Fibroblast of skin of back (primary cell): Measurements from ENCODE around the gene ZC3H12C.

ENCODE experiments used
- DNase-seq: peaks from one replicate; pipeline ENCODE4 v3.0.0-alpha.2; 2013

The ZC3H12C gene

DNA sequence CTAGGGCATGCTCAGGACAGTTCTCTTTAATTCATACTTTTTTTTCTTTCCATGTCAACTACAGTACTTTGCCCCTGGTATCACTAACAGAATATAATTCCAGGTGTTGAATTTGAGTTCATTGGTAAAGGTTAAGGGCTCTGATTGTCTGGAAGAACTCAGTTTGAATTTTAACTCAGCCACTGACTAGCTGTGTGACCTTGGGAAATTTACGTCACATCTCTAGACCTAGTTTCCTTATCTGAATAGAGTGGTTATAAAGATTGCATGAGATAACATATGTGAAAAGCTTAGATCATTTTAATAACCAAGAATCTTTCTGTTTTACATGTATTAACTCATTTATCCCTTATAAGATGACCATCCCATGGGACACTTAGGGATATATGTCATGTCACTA is 15.8 kb upstream of the ZC3H12C start:
- no peak for DNase-seq

- peak; percentile 76 for DNase-seq
Measured at GRCh38 chr11:110077831-110078325, 15.3 kb upstream of the ZC3H12C start.

DNA sequence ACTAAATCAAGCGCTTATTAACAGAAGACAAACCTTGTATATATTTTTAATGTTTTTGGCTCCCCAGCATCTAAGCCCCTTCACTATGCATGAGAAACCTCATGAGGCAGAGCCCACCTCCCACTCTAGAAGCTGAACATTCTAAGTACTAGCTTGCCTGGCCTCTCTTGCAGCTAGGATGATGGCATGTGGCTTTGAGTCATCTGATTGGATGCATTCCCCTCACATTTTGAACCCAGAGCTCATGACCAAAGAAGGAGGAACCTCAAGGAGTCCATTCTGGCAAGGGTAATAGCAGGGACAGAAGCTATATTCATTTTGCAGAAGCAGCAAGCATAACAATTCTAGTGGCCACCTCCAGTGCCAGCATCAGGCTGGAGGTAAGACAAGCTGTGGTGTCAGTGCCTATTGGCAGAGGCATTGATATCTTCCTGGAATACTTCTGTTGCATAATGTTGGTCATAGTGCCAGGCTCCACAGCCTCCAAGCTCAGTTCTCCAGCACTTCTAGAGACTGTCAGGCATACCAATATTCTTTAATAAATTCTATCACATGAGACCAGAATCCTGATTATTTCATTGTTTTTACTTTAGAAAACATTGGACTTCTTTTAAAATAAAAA is 14.2 kb upstream of the ZC3H12C start:
- no peak for DNase-seq

DNA sequence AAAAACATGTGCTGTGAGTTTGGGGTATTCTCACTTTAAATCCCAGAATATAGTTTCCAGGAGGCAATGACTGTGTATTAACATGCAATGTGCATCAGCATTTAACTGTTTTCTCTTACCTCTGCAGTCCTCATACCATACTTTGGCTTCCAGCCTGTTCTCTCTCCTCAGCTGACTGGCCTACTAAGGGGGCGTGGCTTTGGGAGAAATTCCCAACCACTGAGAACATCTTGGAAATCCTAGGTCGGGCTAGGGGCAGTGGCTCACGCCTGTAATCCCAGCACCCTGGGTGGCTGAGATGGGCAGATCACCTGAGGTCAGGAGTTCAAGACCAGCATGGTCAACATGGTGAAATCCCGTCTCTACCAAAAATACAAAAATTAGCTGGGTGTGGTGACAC is 13.5 kb upstream of the ZC3H12C start:
- DNase-seq: no peak

DNA sequence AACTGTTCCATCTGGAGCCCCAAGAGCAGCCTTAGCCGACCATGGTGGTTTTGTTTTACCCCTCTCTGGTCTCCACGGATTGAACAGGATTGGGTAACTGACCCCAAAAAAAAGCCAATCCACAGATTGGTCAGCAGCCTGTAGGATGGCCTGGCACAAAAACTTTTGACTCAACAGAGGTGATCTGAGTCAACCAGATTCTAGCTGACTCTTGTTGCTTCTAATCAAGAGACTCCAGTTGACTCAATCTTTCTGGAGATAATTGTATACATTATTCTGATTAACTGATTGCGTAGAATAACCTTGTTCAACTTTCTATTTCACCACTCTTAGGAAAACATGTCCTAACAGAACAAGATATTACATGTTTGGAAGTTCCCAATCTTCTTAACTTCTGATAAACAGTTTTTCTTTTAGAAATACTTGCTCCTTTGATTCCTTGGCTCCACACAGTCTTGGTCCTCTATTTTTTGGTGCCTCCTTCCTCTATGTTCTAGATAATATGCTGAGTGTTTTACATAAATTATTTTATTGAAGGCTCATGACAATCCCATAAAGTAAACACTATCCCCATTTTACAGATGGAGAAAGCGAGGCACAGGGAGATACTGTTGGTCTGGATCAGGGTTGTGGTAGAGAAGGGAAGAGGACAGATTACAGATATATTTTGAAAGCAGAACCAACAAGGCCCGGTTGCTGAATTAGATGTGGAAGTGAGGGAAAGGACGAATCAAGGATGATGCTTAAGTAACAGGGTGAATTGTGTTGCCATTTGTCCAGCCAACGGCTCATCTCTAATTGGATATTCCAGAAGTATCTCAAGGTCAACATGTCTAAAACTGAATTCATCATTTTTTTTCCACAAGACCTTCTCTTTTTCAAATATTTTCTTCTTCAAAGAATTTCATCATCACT is 11.5 kb upstream of the ZC3H12C start:
- DNase-seq: no peak

DNA sequence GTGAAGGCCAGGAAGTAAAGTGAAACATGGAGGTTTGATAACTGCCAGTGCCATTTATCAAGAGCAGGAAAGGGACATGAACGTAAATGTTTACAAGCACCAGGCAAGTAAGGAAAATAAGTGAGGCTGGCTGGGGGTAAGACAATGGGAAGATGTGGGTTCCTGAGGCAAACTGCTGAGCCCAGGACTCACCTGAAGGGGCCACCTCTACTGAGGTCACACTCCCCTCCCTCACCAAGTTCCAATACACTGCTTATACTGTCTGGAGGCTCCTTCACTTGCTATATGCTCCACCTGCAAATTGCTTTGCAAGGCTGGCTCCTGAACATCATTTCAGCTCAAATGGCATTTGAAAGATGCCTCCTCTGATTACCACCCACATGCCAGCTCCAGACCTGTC is 10.3 kb upstream of the ZC3H12C start:
- DNase-seq: no peak

GRCh38 chr11:110085255-110085838 is 7.8 kb upstream of the ZC3H12C start:
- no peak for DNase-seq

DNA sequence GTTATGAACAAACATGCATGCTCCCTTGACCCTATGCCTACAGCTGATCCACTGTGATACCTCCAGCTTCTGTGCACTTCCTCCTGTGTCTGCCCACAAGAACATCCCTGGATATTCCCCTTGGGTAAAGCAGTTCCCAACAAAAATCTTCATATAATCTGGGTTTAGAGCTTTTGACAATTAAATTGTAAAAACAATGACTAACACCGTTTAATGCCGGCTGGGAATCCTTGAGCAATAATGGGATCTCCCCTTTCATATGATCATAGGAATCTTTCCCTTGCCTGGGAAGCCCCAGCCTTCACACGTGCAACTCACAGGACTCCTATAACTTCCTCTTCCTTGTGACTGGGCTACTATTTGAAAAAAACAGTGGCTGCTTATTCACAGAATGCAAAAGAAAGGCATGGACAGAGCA is 6.3 kb upstream of the ZC3H12C start:
- peak; percentile 52 for DNase-seq

GRCh38 chr11:110087812-110088534 is 5.2 kb upstream of the ZC3H12C start:
- peak; percentile 74 for DNase-seq

DNA sequence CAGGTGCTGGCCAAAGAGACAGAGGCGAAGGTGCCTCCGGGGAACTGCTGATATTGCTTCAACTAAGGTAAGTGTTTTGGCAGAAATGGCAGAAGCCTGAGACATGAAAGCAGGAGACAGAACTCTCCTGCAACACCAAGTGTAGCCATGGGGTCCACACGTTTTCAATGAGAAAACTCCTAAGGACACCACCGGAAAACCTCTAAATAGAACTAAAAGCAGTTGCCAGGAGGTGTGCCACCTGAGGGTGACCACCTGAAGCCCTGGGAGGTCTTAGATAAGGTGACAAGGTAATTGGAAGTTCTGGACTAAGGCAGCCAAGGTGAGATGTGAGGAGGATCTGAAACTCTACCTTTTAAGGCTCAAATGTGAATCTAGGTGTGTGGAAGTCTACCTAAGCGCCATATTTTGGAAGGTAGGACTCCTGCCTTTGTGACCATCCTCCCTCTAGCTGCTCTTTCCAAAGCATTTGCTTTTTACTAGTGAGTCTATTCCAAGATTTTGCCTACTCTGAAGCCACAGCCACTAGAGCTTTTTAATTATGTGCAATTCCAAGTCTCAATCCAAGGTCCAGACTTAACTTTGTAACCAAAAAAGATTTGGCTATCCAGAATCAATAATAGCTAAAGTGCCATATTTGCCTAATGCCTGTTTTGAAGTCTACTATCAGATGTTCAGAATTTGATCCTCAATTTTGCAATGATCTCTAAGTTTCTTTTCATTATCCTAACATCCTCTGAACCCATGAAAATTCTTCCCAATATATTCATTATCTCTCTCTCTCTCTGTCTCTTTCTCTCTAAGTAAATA is 4.5 kb upstream of the ZC3H12C start:
- DNase-seq: no peak

DNA sequence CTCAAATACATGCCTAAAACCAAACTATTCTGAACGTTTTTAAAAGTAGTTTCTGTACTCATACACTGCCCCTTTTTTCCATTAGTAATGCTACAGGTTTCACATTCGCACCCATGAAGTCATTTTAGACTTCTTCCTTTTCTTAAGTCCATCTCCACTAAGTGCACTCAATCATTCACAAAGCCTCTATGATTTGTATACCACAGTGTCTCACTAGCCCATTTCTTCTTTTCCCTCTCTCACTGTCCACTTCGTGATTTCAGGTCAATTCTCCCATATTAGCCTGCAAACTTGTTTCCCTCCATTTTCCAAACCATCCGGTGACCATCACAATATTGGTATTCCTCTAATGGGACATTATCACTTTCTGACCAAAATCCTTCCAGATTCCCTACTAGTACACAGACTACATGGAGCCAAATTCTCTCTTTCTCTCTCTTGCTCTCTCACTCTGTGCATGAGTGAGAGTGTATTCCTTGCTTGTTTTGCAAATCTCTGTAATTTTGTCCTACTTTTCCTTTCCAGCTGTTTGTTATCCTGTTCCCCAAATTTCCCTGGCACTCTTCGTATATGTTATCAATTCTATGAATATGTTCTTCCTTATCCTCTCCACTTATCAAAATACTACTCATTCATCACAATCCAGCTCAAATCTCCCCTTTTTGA is 3.4 kb upstream of the ZC3H12C start:
- DNase-seq: no peak

DNA sequence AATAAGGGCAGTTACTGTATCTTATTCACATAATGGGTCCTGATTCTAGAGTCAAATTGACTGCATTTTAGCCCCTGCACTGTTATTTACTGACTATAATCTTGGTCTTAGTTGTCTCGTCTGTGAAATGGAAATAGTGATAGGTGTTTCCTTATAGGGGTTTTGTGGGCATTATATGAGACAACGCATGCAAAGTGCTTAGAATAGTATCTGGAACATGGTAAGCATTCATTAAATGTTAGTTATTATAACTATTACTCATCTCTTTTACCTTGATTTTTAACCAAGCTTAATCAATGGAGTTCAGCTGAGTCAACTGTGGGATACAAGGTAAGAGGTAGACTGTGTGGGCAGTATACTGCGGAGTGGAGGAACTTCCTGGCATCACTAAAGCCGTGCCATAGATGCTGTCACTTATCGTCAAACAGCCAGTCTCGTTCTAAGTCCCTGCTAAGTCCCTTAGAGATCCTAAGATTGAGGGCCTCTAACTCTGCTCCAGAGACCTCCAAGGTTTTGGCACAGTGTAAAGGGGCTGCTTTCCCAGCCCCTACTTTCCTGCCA is 2.6 kb upstream of the ZC3H12C start:
- no peak for DNase-seq

- DNase-seq: no peak
Measured at GRCh38 chr11:110092111-110092514, 1.1 kb upstream of the ZC3H12C start.

DNA sequence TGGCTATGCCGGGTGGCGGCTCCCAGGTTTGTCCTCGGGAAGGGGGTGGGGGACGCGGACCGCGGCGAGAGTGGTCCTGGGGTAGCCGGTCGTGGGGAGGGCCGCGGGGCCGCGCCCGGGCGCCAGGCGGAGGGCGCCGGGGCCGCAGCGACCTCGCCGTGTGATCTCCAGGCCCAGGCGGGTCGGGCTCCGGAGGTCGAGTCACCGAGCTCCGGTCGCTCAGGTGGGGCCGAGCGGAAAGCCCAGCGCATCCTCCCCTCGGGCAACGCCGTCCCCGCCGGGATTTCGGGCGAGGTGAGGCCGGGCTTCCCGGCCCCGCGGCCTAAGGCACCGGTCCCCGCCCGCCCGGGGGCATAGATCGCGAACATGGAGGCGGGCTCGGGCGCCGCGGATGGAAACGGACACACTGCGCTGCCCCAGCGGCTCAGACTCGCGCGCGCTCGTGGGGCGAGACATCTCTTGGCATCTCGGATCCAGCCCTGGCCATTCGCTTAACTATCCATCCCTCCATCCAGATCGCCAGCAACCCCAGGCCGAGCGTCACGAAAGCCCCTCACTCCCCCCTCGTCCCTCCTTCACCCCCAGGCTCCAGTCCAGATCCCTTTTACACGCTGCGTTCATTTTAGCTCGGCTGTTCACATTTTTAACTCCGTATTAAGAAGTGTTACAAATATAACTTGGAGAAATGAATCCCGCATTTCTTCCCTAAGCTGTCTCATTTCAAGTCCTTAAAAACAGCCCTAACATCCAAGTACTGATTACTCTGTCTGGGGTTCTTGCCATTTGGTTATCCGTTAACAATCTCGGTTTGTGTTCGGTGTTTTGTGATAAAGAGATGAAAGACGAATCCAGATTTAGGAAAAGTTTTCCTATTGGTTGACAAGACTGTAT is 460 bp downstream of the ZC3H12C start:
- DNase-seq: peak; percentile 56

DNA sequence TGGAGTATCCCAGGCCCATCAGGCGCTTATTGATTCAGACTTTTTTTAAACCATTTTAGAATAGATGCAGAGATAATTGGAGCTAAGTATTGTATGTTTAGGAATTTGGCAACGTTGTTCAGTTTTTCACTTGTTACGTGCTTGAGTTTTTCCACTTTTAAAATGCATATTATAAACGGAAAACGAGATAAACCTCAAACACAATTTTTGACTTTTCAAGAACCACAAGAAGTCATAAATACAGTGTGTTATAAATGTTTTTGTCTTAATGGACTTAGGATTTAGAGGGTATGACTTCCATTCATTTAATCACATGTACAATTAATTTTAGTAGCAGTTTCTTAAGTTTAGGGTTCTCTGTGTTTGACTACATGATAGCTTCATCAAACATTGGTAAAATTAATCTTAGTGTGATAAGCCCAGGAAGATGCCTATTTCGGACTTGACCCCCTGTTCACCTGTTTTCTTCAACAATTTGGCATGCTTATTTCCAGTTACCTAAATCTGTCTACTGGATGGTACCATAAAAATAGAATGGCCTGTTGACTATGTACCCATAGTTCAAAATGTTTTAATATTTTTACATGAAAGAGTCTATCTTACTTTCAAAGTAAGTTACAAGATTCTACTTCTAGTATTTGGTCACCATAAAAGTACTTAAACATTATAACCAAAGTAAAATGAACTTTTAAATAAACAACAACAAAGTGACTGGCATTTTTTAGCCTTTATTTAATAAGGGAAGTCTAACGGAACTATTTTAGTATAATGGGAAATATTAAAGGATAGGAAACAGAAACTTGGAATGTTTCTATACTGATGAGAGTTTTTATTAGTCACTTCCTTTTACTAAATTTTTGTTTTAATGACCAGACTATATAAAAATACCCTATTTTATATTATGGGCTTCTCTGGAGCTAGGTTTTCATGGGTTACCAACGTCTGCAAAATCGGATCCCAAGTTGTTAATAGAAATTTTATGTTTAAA is 1.4 kb downstream of the ZC3H12C start:
- DNase-seq: no peak

DNA sequence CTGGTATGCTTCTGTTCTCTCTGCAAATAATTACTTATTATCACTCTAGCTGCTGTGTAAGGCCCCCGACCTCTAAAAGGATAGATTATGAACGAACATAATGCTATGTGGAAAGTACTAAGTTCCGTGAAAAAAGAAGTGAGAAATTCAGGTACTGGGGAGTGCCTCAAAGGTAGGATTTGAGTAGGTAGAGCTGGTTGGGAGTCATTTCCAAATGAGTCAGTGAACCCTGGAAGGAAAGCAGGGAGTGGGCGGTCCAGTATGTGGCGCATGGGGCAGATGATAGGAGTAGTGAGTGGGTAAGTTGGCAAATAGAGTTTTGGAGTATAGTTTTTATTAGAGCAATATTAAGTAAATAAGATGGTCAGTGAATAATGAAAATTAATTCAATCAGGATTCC is 2.4 kb downstream of the ZC3H12C start:
- DNase-seq: no peak

- DNase-seq: no peak
Measured at GRCh38 chr11:110096496-110096895, 3.3 kb downstream of the ZC3H12C start.

DNA sequence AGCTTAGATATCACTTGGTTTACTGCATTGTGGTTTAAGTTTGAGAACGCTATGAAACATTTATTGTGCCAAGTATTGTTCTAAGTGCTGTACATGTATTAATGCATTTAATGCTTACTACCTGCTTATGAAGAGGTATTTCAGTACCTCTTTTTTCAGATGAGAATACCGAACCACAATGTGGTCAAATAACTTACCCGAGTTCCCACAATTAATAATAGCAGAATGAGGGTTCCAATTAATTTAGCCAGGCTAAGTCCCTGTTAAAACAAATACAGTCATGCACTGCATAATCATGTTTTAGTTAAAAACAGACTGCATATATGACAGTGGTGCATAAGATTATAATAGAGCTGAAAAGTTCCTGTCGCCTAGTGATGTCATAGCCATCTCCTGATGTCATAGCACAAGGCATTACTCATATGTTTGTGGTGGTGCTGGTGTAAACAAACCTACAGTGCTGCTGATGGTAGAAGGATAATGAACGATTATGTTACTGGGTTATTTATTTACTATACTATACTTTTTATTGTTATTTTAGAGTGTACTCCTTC is 4.3 kb downstream of the ZC3H12C start:
- DNase-seq: no peak
